Osteoblast (primary cell): ENCODE data around the gene NTNG1. TPM values are rescaled to one million over a fixed set of nuclear protein-coding genes. Genes with fewer than 3 reads are reported as not detected.
A peak's percentile ranks its signal among the peaks of the same experiment; 100 is the strongest.

Source experiments
- DNase-seq: peaks from one replicate; pipeline ENCODE4 v3.0.0; 2011; ENCODE audit warnings: low spot score, mixed read lengths; ENCODE audit not compliant: insufficient read length; ENCODE audit errors: missing footprints
- H2AFZ ChIP-seq: 2 replicates; pipeline ENCODE4 v1.6.0; 2011; ENCODE audit warnings: mild to moderate bottlenecking, low read length
- H3K27ac ChIP-seq: 2 replicates; pipeline ENCODE4 v1.5.1; 2011; ENCODE audit warnings: mild to moderate bottlenecking, low read depth, low read length, moderate library complexity
- H3K27me3 ChIP-seq: 2 replicates; pipeline ENCODE4 v1.6.0; 2012; ENCODE audit warnings: mild to moderate bottlenecking, control low read depth, inconsistent platforms, low read length, moderate library complexity; ENCODE audit not compliant: insufficient read depth
- H3K36me3 ChIP-seq: 2 replicates; pipeline ENCODE4 v1.5.1; 2011; ENCODE audit warnings: mild to moderate bottlenecking, low read length, control low read depth, moderate library complexity; ENCODE audit not compliant: insufficient read depth
- H3K4me1 ChIP-seq: 2 replicates; pipeline ENCODE4 v1.5.1; 2011; ENCODE audit warnings: mild to moderate bottlenecking, low read length, control low read depth, moderate library complexity; ENCODE audit not compliant: insufficient read depth
- H3K4me2 ChIP-seq: 2 replicates; pipeline ENCODE4 v1.6.0; 2011; ENCODE audit warnings: mild to moderate bottlenecking, low read length; ENCODE audit not compliant: insufficient read depth
- H3K4me3 ChIP-seq: fragments of 200-600 bp; sonication (generic); 3 replicates; pipeline ENCODE4 v1.5.1; 2012; ENCODE audit warnings: mild to moderate bottlenecking, low read length, inconsistent platforms; ENCODE audit not compliant: insufficient read depth
- H3K79me2 ChIP-seq: 2 replicates; pipeline ENCODE4 v1.6.0; 2012; ENCODE audit warnings: mild to moderate bottlenecking, low read length, control low read depth, inconsistent platforms; ENCODE audit not compliant: insufficient read depth
- H3K9me3 ChIP-seq: 2 replicates; pipeline ENCODE4 v1.5.1; 2011; ENCODE audit warnings: low read depth, low read length, control low read depth
- H4K20me1 ChIP-seq: 2 replicates; pipeline ENCODE4 v1.6.0; 2012; ENCODE audit warnings: mild to moderate bottlenecking, low read length, control low read depth; ENCODE audit not compliant: insufficient read depth
- CTCF ChIP-seq: IDR thresholded peaks from 2 replicates; pipeline ENCODE4 v1.5.1; 2011; ENCODE audit warnings: mild to moderate bottlenecking, low read depth, low read length, moderate library complexity; ENCODE audit errors: extremely low read depth
- total RNA-seq: library from RNA; depleted of rRNA; stranded (reverse); fragments of >200 nt; gene quantifications from 2 replicates; pipeline ENCODE4 v1.2.3, GENCODE V29; 2012

The NTNG1 gene
- total RNA-seq, 1 donor = 3.6 TPM

GRCh38 chr1:107138166-107138565 lies 2.7 kb upstream of the NTNG1 start:
- no peak overlapping the region for H3K4me2 ChIP-seq
- TF ChIP-seq CTCF = no peak
- H3K79me2 ChIP-seq = no peaks in the 10 kb centered on the region
- H3K4me3 ChIP-seq = no peak overlapping the region
- no peaks in the 10 kb centered on the region for H3K9me3 ChIP-seq
- peaks cover 16% of the 10 kb centered on the region for H3K4me1 ChIP-seq
- DNase-seq = no peak
- H2AFZ ChIP-seq = no peak overlapping the region
- H3K27me3 ChIP-seq = no peaks in the 10 kb centered on the region
- no peak overlapping the region for H3K27ac ChIP-seq
- no peaks in the 10 kb centered on the region for H3K36me3 ChIP-seq
- H4K20me1 ChIP-seq = no peaks in the 10 kb centered on the region

- no peaks in the 10 kb centered on the region for H3K79me2 ChIP-seq
- no peak for DNase-seq
- peaks cover 16% of the 10 kb centered on the region for H3K4me1 ChIP-seq
- no peak overlapping the region for H3K4me3 ChIP-seq
- no peak overlapping the region for H2AFZ ChIP-seq
- H3K4me2 ChIP-seq = peak overlapping the region; percentile 89
- H3K27me3 ChIP-seq = no peaks in the 10 kb centered on the region
- TF ChIP-seq CTCF = no peak
- H3K9me3 ChIP-seq = no peaks in the 10 kb centered on the region
- no peaks in the 10 kb centered on the region for H3K36me3 ChIP-seq
- no peak overlapping the region for H3K27ac ChIP-seq
- H4K20me1 ChIP-seq = no peaks in the 10 kb centered on the region
Measured at GRCh38 chr1:107138767-107139445, 1.9 kb upstream of the NTNG1 start.

GRCh38 chr1:107139833-107140702 lies 771 bp upstream of the NTNG1 start:
- no peaks in the 10 kb centered on the region for H3K79me2 ChIP-seq
- no peak for TF ChIP-seq CTCF
- H3K4me2 ChIP-seq = peak overlapping the region; percentile 89
- peak; percentile 84 for DNase-seq
- peak overlapping the region; percentile 15 for H3K27ac ChIP-seq
- H4K20me1 ChIP-seq = no peaks in the 10 kb centered on the region
- peaks cover 16% of the 10 kb centered on the region for H3K4me1 ChIP-seq
- H2AFZ ChIP-seq = peak overlapping the region; percentile 83
- H3K27me3 ChIP-seq = no peaks in the 10 kb centered on the region
- H3K4me3 ChIP-seq = peak overlapping the region; percentile 77
- H3K36me3 ChIP-seq = no peaks in the 10 kb centered on the region
- no peaks in the 10 kb centered on the region for H3K9me3 ChIP-seq
